Heart right ventricle (tissue), 16 donors: ENCODE results near the gene RAVER1. TPM values are rescaled to one million over a fixed set of nuclear protein-coding genes. Genes with fewer than 3 reads are reported as not detected.

ENCODE experiments used
- ATAC-seq, 8 donors: fragments of 200-7000 bp; cut with Tn5 transposase; one replicate each; pipeline ENCODE4 v1.9.1; 2020; ENCODE audit warnings: mild to moderate bottlenecking in 8 of 8, moderate library complexity in 8 of 8, moderate number of reproducible peaks in 1 of 8
- DNase-seq, 2 donors: peaks; one replicate each; pipeline ENCODE4 v3.0.0-alpha.2; 2020
- H3K27ac ChIP-seq, 10 donors: fragments of 200-600 bp; sonication (generic) in 2 of 10; one replicate each; pipeline versions ENCODE4 v1.5.0 to v1.8.0; 2020 to 2022; ENCODE audit warnings: mild to moderate bottlenecking in 3 of 10
- H3K27me3 ChIP-seq, 7 donors: fragments of 200-600 bp; one replicate each; pipeline ENCODE4 v1.8.0; 2021 to 2022; ENCODE audit warnings: mild to moderate bottlenecking in 2 of 7
- H3K36me3 ChIP-seq, 9 donors: fragments of 200-600 bp; sonication (generic) in 1 of 9; one replicate each; pipeline versions ENCODE4 v1.5.0 to v1.8.0; 2020 to 2022; ENCODE audit warnings: mild to moderate bottlenecking in 2 of 9
- H3K4me1 ChIP-seq, 9 donors: fragments of 200-600 bp; sonication (generic) in 1 of 9; one replicate each; pipeline versions ENCODE4 v1.5.0 to v1.8.0; 2020 to 2022; ENCODE audit warnings: mild to moderate bottlenecking in 4 of 9
- H3K4me3 ChIP-seq, 10 donors: fragments of 200-600 bp; sonication (generic) in 2 of 10; one replicate each; pipeline versions ENCODE4 v1.5.0 to v1.8.0; 2020 to 2022; ENCODE audit warnings: mild to moderate bottlenecking in 7 of 10, moderate library complexity in 2 of 10
- H3K9me3 ChIP-seq, 11 donors: fragments of 200-600 bp in 10 of 11; sonication (generic) in 2 of 11; one replicate each; pipeline versions ENCODE4 v1.5.0 to v1.8.0; 2013 to 2022; ENCODE audit warnings: mild to moderate bottlenecking in 2 of 11, control low read depth in 1 of 11, moderate library complexity in 1 of 11
- WGBS, 2 donors: extraction: QIAGEN DNeasy Blood & Tissue Kit; methylation state at CpG; one replicate each; pipeline ENCODE4 v1.1.7; 2013; ENCODE audit warnings: inconsistent platforms in 1 of 2; 5-methylcytosine and 5-hydroxymethylcytosine counted together
- intact Hi-C, 10 donors: fragments of 100-400 bp; cut with DNase I; formaldehyde crosslinking; loops; one replicate each; pipeline versions ENCODE4 v1.11.1 to v1.14.2; 2022
- polyA plus RNA-seq, 2 donors: library from polyadenylated mRNA; stranded (reverse); fragments of 200-250 nt; gene quantifications; one replicate each; pipeline ENCODE4 v1.2.3, GENCODE V29; 2013
- total RNA-seq, 10 donors: library from RNA; stranded (reverse); fragmentation: NEBNext Ultra II Directional in 3 of 10; extraction: Animal tissue kit (Norgen Biotek cat#: 25700) in 3 of 10; gene quantifications; one replicate each; pipeline versions ENCODE4 v1.2.1 to v1.2.4, GENCODE V29; 2021 to 2023
- TF ChIP-seq, protein P1 (sequence below), 9 donors: fragments of 200-600 bp; sonication (generic) in 2 of 9; IDR thresholded peaks; one replicate each; pipeline versions ENCODE4 v1.5.0 to v1.8.0; 2021 to 2022; ENCODE audit warnings: antibody characterized with exemption in 9 of 9, mild to moderate bottlenecking in 5 of 9, moderate library complexity in 1 of 9
- donor health status: Arrhythmogenic right ventricular cardiomyopathy.
- donor health status: ischemic (EF 13 %, LVEDD 7.1; RV severe dilation, severe dysfunction).
- donor health status: healthy with polysubstance abuse.
- donor health status: DM: no; HTN: yes; CAD: no.
- donor health status: DM: no; HTN: no; CAD: no.
- donor health status: ischemic (EF 25% LVEDD 6.9; RV normal size, moderate dysfunction).
- donor health status: ischemic (EF 25% LVEDD 5.7; RV mildly dilated, moderate dysfunction).
- donor health status: healthy.
- donor health status: DM: yes; HTN: yes; CAD: no.
- donor health status: Ischemic cardiomyopathy.
- donor health status: ischemic (EF 35%, LVEDD 5.7; RV mildly dilated, moderate dysfunction).
- donor health status: nonischemic (EF 11% LVEDD 7.7; RV severe dilation, severe dysfunction).
- donor health status: DM: yes; HTN: yes; CAD: no.
- donor health status: PGD.
- donor health status: ischemic (EF 29% LVEDD 5.4; RV normal size, mild dysfunction).
- donor health status: nonischemic (EF 23%, LVEDD 6.1; RV moderate dilation, normal function).

RAVER1 gene
- total and polyA plus RNA-seq, 12 donors = 5.1 to 16.9 (median 12.2) TPM

- ATAC-seq (peak in 6 of 8 donors; percentile 13 to 54 (median 29)), DNase-seq (no peak)
- TF ChIP-seq, protein P1, sequence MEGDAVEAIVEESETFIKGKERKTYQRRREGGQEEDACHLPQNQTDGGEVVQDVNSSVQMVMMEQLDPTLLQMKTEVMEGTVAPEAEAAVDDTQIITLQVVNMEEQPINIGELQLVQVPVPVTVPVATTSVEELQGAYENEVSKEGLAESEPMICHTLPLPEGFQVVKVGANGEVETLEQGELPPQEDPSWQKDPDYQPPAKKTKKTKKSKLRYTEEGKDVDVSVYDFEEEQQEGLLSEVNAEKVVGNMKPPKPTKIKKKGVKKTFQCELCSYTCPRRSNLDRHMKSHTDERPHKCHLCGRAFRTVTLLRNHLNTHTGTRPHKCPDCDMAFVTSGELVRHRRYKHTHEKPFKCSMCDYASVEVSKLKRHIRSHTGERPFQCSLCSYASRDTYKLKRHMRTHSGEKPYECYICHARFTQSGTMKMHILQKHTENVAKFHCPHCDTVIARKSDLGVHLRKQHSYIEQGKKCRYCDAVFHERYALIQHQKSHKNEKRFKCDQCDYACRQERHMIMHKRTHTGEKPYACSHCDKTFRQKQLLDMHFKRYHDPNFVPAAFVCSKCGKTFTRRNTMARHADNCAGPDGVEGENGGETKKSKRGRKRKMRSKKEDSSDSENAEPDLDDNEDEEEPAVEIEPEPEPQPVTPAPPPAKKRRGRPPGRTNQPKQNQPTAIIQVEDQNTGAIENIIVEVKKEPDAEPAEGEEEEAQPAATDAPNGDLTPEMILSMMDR (IDR thresholded peaks at IDR 0.05) = no peak
- 58 to 62% methylated on average over 19 of the region's 19 CpGs for WGBS, 2 donors
- peak overlapping the region in 6 of 10 donors; percentile 63 to 81 (median 72) for H3K27ac ChIP-seq
- intact Hi-C loops = loop anchor here in 2 of 10 donors (1.0 to 5.0 kb wide), 2 partner anchors 16 to 44 kb away; partner anchors contain the start of gene ICAM1 (in 1 of the 2)
- H3K36me3 ChIP-seq = peaks cover 0 to 67% (median 34%) of the 10 kb centered on the region in 9 donors
- peak overlapping the region in 7 of 10 donors; percentile 80 to 98 (median 91) for H3K4me3 ChIP-seq
- H3K27me3 ChIP-seq = no peaks in the 10 kb centered on the region
- peaks cover 4 to 22% (median 17%) of the 10 kb centered on the region in 9 donors for H3K4me1 ChIP-seq
- H3K9me3 ChIP-seq = no peaks in the 10 kb centered on the region
These were observed 16.9 kb downstream of the RAVER1 start for GRCh38 chr19:10316229-10317044.

- WGBS, 2 donors = 1% methylated on average over 54 to 55 of the region's 55 CpGs
- peaks cover 4 to 22% (median 17%) of the 10 kb centered on the region in 9 donors for H3K4me1 ChIP-seq
- TF ChIP-seq, protein P1 (IDR thresholded peaks at IDR 0.05) = no peak
- no peaks in the 10 kb centered on the region for H3K9me3 ChIP-seq
- ATAC-seq = peak; percentile 88 to 97 (median 94)
- no peaks in the 10 kb centered on the region for H3K27me3 ChIP-seq
- H3K4me3 ChIP-seq = peak within 1 kb of the TSS; percentile 61 to 98 (median 90)
- intact Hi-C loops = loop anchor here in 3 of 10 donors (1.0 to 5.0 kb wide), 3 partner anchors 17 to 43 kb away; partner anchors contain the start of genes ICAM1 (in 1 of the 3) and ICAM4 (in 1 of the 3)
- peaks cover 0 to 62% (median 26%) of the 10 kb centered on the region in 9 donors for H3K36me3 ChIP-seq
- peak; percentile 88 to 92 for DNase-seq
- H3K27ac ChIP-seq = peak within 1 kb of the TSS in 9 of 10 donors; percentile 30 to 81 (median 66)
These were observed 17.8 kb downstream of the RAVER1 start, which contains the start of gene FDX2 for GRCh38 chr19:10315335-10316214. Gene FDX2 (minus strand): TSS chr19:10316015. CDS start chr19:10315996, 19 bp downstream.

DNA sequence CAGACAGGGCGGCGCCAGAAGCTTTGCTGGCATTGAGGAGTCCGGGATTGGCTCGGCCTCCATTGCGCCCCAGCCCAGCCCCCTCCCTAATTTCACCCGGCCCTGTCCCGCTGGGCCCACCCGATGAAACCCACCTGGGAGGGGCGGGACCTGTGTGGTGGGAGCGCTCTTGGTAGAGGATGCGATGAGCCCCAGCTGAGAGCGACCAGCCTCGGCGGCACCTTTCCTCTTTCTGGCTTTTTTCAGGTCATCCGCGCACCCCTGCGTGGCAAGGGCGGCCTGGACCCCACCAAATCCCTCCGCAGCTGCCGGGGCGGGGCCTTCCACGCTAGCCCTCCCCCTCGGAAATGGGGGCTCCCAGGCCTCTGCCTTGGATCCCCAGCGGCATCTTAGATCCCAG, 23.9 kb downstream of the RAVER1 start, which contains the start of gene ZGLP1:
Gene ZGLP1, minus strand, starts transcription at position 393 of the 400 bp plus-strand sequence.
- WGBS, 2 donors = 95 to 98% methylated on average over 24 of the region's 24 CpGs
- intact Hi-C loops = no loop called here
- no peak for ATAC-seq

More for the DNA sequence above, 23.9 kb downstream of the RAVER1 start, which contains the start of gene ZGLP1:
- peaks cover 0 to 34% (median 0%) of the 10 kb centered on the region in 9 donors for H3K36me3 ChIP-seq
- H3K27ac ChIP-seq = no peak within 1 kb of the TSS
- no peaks in the 10 kb centered on the region for H3K27me3 ChIP-seq
- no peak for DNase-seq
- no peaks in the 10 kb centered on the region for H3K9me3 ChIP-seq
- peaks cover 0 to 15% (median under 1%) of the 10 kb centered on the region in 9 donors for H3K4me1 ChIP-seq
- no peak within 1 kb of the TSS for H3K4me3 ChIP-seq
- TF ChIP-seq, protein P1 (IDR thresholded peaks at IDR 0.05) = no peak
